NCI-H2171 (cell line): ENCODE results near the gene PLD5.
"Not testable (repeated sequence)": the region's sequence is repeated elsewhere in the genome, so short reads cannot be mapped to it uniquely, and the experiment has no call there.

ENCODE experiments used
- DNase-seq: peaks from one replicate; lab custom pipeline; 2025; lab: John Stamatoyannopoulos, UW

Gene PLD5

GRCh38 chr1:242425232-242425631, 99.3 kb downstream of the PLD5 start:
- no peak for DNase-seq

GRCh38 chr1:242416657-242417056, 107.8 kb downstream of the PLD5 start:
- no peak for DNase-seq

- DNase-seq: no peak
These were observed 111.6 kb downstream of the PLD5 start for GRCh38 chr1:242412921-242413320.

- no peak for DNase-seq
These were observed 112.6 kb downstream of the PLD5 start for GRCh38 chr1:242411901-242412300.

- DNase-seq: no peak
These were observed 118.5 kb downstream of the PLD5 start for GRCh38 chr1:242405947-242406346.

- DNase-seq: no peak
These were observed 120.2 kb downstream of the PLD5 start for GRCh38 chr1:242404296-242404695.

GRCh38 chr1:242402956-242403355, 121.5 kb downstream of the PLD5 start:
- no peak for DNase-seq

- no peak for DNase-seq
These were observed 122.6 kb downstream of the PLD5 start for GRCh38 chr1:242401937-242402336.

- no peak for DNase-seq
These were observed 126.1 kb downstream of the PLD5 start for GRCh38 chr1:242398351-242398750.

- no peak for DNase-seq
These were observed 132.6 kb downstream of the PLD5 start for GRCh38 chr1:242391896-242392295.

- DNase-seq: not testable (repeated sequence)
These were observed 148.4 kb downstream of the PLD5 start for GRCh38 chr1:242376121-242376520.

GRCh38 chr1:242350446-242350845, 174.1 kb downstream of the PLD5 start:
- DNase-seq: not testable (repeated sequence)

- no peak for DNase-seq
These were observed 174.9 kb downstream of the PLD5 start for GRCh38 chr1:242349636-242350035.

GRCh38 chr1:242330865-242331264, 193.6 kb downstream of the PLD5 start:
- DNase-seq: not testable (repeated sequence)

- DNase-seq: not testable (repeated sequence)
These were observed 197.1 kb downstream of the PLD5 start for GRCh38 chr1:242327381-242327780.

GRCh38 chr1:242321981-242322380, 202.5 kb downstream of the PLD5 start:
- DNase-seq: not testable (repeated sequence)

GRCh38 chr1:242318140-242318539, 206.4 kb downstream of the PLD5 start:
- DNase-seq: no peak

- not testable (repeated sequence) for DNase-seq
These were observed 209.6 kb downstream of the PLD5 start for GRCh38 chr1:242314865-242315264.

- not testable (repeated sequence) for DNase-seq
These were observed 210.3 kb downstream of the PLD5 start for GRCh38 chr1:242314085-242314649.

- DNase-seq: not testable (repeated sequence)
These were observed 215.8 kb downstream of the PLD5 start for GRCh38 chr1:242308681-242309080.

- DNase-seq: not testable (repeated sequence)
These were observed 230.7 kb downstream of the PLD5 start for GRCh38 chr1:242293781-242294180.

- not testable (repeated sequence) for DNase-seq
These were observed 236.4 kb downstream of the PLD5 start for GRCh38 chr1:242288067-242288466.

GRCh38 chr1:242282758-242283485, 241.6 kb downstream of the PLD5 start:
- DNase-seq: not testable (repeated sequence)

- not testable (repeated sequence) for DNase-seq
These were observed 246.1 kb downstream of the PLD5 start for GRCh38 chr1:242278406-242278805.
